RWPE2 (cell line): ENCODE data around the gene WASF3.
A peak's percentile ranks its signal among the peaks of the same experiment; 100 is the strongest.

ENCODE experiments used
- ATAC-seq: fragments of 200-7000 bp; cut with Tn5 transposase; 3 replicates; pipeline ENCODE4 v1.9.1; 2021; ENCODE audit warnings: low read depth
- DNase-seq: peaks from one replicate; pipeline ENCODE4 v3.0.0-alpha.2; 2020; ENCODE audit warnings: low spot score
- H3K27ac ChIP-seq: fragments of 450-650 bp; 2 replicates; pipeline ENCODE4 v1.5.1; 2017; ENCODE audit warnings: mild to moderate bottlenecking; ENCODE audit not compliant: poor library complexity, severe bottlenecking
- H3K27me3 ChIP-seq: fragments of 250-450 bp; sonication (Bioruptor Pico); 2 replicates; pipeline ENCODE4 v1.5.1; 2021; ENCODE audit warnings: mild to moderate bottlenecking, moderate library complexity; ENCODE audit not compliant: insufficient read depth, poor library complexity, severe bottlenecking
- H3K36me3 ChIP-seq: fragments of 250-450 bp; sonication (Bioruptor Pico); 2 replicates; pipeline ENCODE4 v1.5.1; 2020; ENCODE audit warnings: low read depth, mild to moderate bottlenecking, moderate library complexity
- H3K4me1 ChIP-seq: fragments of 250-450 bp; sonication (Bioruptor Pico); 2 replicates; pipeline ENCODE4 v1.5.1; 2021; ENCODE audit warnings: mild to moderate bottlenecking, moderate library complexity; ENCODE audit not compliant: insufficient read depth, poor library complexity, severe bottlenecking
- H3K4me3 ChIP-seq: fragments of 250-450 bp; sonication (Bioruptor Pico); 2 replicates; pipeline ENCODE4 v1.5.1; 2021; ENCODE audit warnings: mild to moderate bottlenecking, moderate library complexity; ENCODE audit not compliant: severe bottlenecking
- H3K9me3 ChIP-seq: fragments of 250-450 bp; sonication (Bioruptor Pico); 2 replicates; pipeline ENCODE4 v1.5.1; 2021; ENCODE audit warnings: mild to moderate bottlenecking, moderate library complexity; ENCODE audit not compliant: severe bottlenecking
- TF ChIP-seq, protein P1 (sequence below): fragments of 450-650 bp; IDR thresholded peaks from one replicate; pipeline ENCODE4 v1.5.1; 2017; ENCODE audit warnings: mild to moderate bottlenecking, moderate library complexity; ENCODE audit not compliant: poor library complexity, severe bottlenecking

Gene WASF3

GRCh38 chr13:26602783-26603182, 45.3 kb downstream of the WASF3 start:
- Histone ChIP-seq H3K9me3 (no peaks in the 10 kb centered on the region), H3K27me3 (no peaks in the 10 kb centered on the region), H3K36me3 (no peaks in the 10 kb centered on the region), H3K27ac (no peak overlapping the region), H3K4me3 (no peak overlapping the region), H3K4me1 (no peaks in the 10 kb centered on the region)
- TF ChIP-seq, protein P1, sequence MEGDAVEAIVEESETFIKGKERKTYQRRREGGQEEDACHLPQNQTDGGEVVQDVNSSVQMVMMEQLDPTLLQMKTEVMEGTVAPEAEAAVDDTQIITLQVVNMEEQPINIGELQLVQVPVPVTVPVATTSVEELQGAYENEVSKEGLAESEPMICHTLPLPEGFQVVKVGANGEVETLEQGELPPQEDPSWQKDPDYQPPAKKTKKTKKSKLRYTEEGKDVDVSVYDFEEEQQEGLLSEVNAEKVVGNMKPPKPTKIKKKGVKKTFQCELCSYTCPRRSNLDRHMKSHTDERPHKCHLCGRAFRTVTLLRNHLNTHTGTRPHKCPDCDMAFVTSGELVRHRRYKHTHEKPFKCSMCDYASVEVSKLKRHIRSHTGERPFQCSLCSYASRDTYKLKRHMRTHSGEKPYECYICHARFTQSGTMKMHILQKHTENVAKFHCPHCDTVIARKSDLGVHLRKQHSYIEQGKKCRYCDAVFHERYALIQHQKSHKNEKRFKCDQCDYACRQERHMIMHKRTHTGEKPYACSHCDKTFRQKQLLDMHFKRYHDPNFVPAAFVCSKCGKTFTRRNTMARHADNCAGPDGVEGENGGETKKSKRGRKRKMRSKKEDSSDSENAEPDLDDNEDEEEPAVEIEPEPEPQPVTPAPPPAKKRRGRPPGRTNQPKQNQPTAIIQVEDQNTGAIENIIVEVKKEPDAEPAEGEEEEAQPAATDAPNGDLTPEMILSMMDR, result no peak
- DNase-seq, result no peak
- ATAC-seq, result no peak

- H3K36me3 ChIP-seq, result no peaks in the 10 kb centered on the region
- H3K4me3 ChIP-seq, result no peak overlapping the region
- H3K27me3 ChIP-seq, result no peaks in the 10 kb centered on the region
- no peak for ATAC-seq
- H3K9me3 ChIP-seq, result no peaks in the 10 kb centered on the region
- no peaks in the 10 kb centered on the region for H3K4me1 ChIP-seq
- TF ChIP-seq, protein P1, result no peak
- H3K27ac ChIP-seq, result no peak overlapping the region
- no peak for DNase-seq
These were observed 47.5 kb downstream of the WASF3 start for GRCh38 chr13:26604784-26605545.

DNA sequence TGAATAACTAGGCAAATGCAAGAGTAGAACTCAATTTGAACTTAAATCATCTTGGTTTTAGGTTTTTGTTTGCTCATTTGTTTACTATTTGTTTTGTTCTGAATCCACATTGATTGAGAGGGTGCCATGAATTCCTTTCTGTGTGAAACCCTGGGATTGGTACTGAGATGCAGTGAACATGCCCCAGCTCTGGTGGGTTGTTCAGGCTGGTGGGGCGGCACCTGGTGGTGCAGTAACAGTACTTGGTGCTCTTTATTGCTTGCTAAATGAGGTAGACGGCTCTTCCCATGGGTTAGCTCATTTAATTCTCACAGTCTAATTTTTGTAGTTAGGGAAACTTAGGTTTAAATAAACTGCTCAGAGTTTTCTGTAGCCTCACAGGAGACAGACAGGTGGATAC, 48.4 kb downstream of the WASF3 start:
- Histone ChIP-seq H3K4me1 (no peaks in the 10 kb centered on the region), H3K27me3 (no peaks in the 10 kb centered on the region), H3K4me3 (no peak overlapping the region), H3K36me3 (no peaks in the 10 kb centered on the region), H3K9me3 (no peaks in the 10 kb centered on the region), H3K27ac (no peak overlapping the region)
- ATAC-seq (no peak), DNase-seq (no peak)
- TF ChIP-seq, protein P1, result no peak

- TF ChIP-seq, protein P1, result no peak
- Histone ChIP-seq H3K4me1 (no peaks in the 10 kb centered on the region), H3K27me3 (no peaks in the 10 kb centered on the region), H3K4me3 (no peak overlapping the region), H3K36me3 (no peaks in the 10 kb centered on the region), H3K9me3 (no peaks in the 10 kb centered on the region), H3K27ac (no peak overlapping the region)
- no peak for DNase-seq
- ATAC-seq, result no peak
These were observed 49.1 kb downstream of the WASF3 start for GRCh38 chr13:26606631-26607030.

GRCh38 chr13:26614721-26615120, 57.2 kb downstream of the WASF3 start:
- TF ChIP-seq, protein P1, result no peak
- ATAC-seq (no peak), DNase-seq (no peak)
- Histone ChIP-seq H3K4me1 (peaks cover 29% of the 10 kb centered on the region), H3K27ac (peak overlapping the region; percentile 76), H3K36me3 (no peaks in the 10 kb centered on the region; the same call in 1 of the 2 replicates), H3K9me3 (no peaks in the 10 kb centered on the region), H3K4me3 (no peak overlapping the region), H3K27me3 (no peaks in the 10 kb centered on the region)
